RWPE2 (cell line): Measurements from ENCODE around the gene SELENOI.

Experiments used
- ATAC-seq: fragments of 200-7000 bp; cut with Tn5 transposase; 3 replicates; pipeline ENCODE4 v1.9.1; 2021; ENCODE audit warnings: low read depth
- DNase-seq: peaks from one replicate; pipeline ENCODE4 v3.0.0-alpha.2; 2020; ENCODE audit warnings: low spot score
- H3K27ac ChIP-seq: fragments of 450-650 bp; 2 replicates; pipeline ENCODE4 v1.5.1; 2017; ENCODE audit warnings: mild to moderate bottlenecking; ENCODE audit not compliant: poor library complexity, severe bottlenecking
- H3K27me3 ChIP-seq: fragments of 250-450 bp; sonication (Bioruptor Pico); 2 replicates; pipeline ENCODE4 v1.5.1; 2021; ENCODE audit warnings: mild to moderate bottlenecking, moderate library complexity; ENCODE audit not compliant: insufficient read depth, poor library complexity, severe bottlenecking
- H3K36me3 ChIP-seq: fragments of 250-450 bp; sonication (Bioruptor Pico); 2 replicates; pipeline ENCODE4 v1.5.1; 2020; ENCODE audit warnings: low read depth, mild to moderate bottlenecking, moderate library complexity
- H3K4me1 ChIP-seq: fragments of 250-450 bp; sonication (Bioruptor Pico); 2 replicates; pipeline ENCODE4 v1.5.1; 2021; ENCODE audit warnings: mild to moderate bottlenecking, moderate library complexity; ENCODE audit not compliant: insufficient read depth, poor library complexity, severe bottlenecking
- H3K4me3 ChIP-seq: fragments of 250-450 bp; sonication (Bioruptor Pico); 2 replicates; pipeline ENCODE4 v1.5.1; 2021; ENCODE audit warnings: mild to moderate bottlenecking, moderate library complexity; ENCODE audit not compliant: severe bottlenecking
- H3K9me3 ChIP-seq: fragments of 250-450 bp; sonication (Bioruptor Pico); 2 replicates; pipeline ENCODE4 v1.5.1; 2021; ENCODE audit warnings: mild to moderate bottlenecking, moderate library complexity; ENCODE audit not compliant: severe bottlenecking
- TF ChIP-seq, protein P1 (sequence below): fragments of 450-650 bp; IDR thresholded peaks from one replicate; pipeline ENCODE4 v1.5.1; 2017; ENCODE audit warnings: mild to moderate bottlenecking, moderate library complexity; ENCODE audit not compliant: poor library complexity, severe bottlenecking

SELENOI gene

DNA sequence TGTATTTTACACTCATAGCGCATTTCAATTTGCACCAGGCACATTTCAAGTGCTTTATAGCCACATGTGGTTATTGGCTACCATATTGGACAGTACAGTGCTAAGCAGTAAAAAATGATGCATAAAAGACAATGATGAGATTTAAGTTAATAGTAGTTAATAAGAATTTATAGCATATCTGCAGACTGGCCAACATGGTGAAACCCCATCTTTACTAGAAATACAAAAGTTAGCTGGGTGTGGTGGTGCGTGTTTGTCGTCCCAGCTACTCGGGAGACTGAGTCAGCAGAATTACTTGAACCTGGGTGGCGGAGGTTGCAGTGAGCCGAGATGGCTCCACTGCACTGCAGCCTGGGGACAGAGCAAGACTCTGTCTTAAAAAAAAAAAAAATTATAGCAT lies 65.5 kb downstream of the SELENOI start:
- H3K4me3 ChIP-seq = no peak overlapping the region
- ATAC-seq (no peak), DNase-seq (no peak)
- H3K36me3 ChIP-seq = no peaks in the 10 kb centered on the region
- H3K9me3 ChIP-seq = no peaks in the 10 kb centered on the region
- TF ChIP-seq, protein P1, sequence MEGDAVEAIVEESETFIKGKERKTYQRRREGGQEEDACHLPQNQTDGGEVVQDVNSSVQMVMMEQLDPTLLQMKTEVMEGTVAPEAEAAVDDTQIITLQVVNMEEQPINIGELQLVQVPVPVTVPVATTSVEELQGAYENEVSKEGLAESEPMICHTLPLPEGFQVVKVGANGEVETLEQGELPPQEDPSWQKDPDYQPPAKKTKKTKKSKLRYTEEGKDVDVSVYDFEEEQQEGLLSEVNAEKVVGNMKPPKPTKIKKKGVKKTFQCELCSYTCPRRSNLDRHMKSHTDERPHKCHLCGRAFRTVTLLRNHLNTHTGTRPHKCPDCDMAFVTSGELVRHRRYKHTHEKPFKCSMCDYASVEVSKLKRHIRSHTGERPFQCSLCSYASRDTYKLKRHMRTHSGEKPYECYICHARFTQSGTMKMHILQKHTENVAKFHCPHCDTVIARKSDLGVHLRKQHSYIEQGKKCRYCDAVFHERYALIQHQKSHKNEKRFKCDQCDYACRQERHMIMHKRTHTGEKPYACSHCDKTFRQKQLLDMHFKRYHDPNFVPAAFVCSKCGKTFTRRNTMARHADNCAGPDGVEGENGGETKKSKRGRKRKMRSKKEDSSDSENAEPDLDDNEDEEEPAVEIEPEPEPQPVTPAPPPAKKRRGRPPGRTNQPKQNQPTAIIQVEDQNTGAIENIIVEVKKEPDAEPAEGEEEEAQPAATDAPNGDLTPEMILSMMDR = no peak
- H3K27ac ChIP-seq = no peak overlapping the region
- peaks cover 3% of the 10 kb centered on the region for H3K4me1 ChIP-seq
- no peaks in the 10 kb centered on the region for H3K27me3 ChIP-seq

DNA sequence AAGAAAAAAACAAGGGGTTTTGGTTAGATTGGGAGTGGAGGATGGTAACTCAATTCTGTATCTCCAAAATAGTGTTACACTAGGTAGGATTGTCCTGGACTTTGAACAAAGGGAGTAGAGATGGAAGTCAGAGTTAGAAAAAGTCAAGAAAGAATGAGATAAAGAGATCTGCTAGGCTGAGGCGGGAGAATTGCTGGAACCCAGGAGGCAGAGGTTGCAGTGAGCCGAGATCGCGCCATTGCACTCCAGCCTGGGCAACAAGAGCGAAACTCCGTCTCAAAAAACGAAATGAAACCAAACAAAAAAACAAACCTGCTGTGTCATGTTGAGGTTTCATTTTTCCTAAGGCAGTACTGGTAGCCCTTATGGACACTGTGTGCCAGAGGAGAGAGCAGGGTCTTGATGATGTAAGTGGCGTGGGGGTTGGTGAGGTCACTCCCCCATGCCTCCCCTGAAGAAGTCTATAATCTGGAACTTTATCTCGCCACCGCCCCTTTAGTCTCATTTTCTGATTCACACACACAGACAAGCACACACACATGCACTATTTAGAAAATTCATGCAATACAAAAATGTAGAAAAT lies 66.2 kb downstream of the SELENOI start:
- Histone ChIP-seq H3K4me1 (peaks cover 3% of the 10 kb centered on the region), H3K36me3 (no peaks in the 10 kb centered on the region), H3K9me3 (no peaks in the 10 kb centered on the region), H3K4me3 (no peak overlapping the region), H3K27ac (no peak overlapping the region), H3K27me3 (no peaks in the 10 kb centered on the region)
- DNase-seq (no peak), ATAC-seq (no peak)
- TF ChIP-seq, protein P1 = no peak

DNA sequence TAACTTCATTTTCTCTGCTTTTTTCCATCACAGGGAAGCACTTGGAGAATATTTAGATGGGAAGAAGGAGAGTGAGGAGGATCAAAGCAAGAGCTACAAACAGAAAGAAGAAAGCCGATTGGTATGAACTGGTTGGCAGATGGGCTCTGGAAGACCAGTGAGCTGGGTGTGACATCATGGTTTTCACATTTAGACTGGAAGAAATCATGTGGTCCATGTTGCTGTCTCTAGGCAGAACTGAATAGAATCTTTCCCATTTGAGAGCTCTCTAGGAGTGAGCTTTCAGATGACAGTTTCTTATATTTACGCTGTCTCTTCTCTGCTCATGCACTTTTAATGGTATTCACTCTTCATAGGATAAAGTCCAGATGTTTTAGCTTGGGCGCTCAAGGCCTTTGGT lies 68.4 kb downstream of the SELENOI start:
- no peak for DNase-seq
- Histone ChIP-seq H3K4me1 (peaks cover under 1% of the 10 kb centered on the region), H3K9me3 (no peaks in the 10 kb centered on the region), H3K4me3 (no peak overlapping the region), H3K36me3 (no peaks in the 10 kb centered on the region), H3K27me3 (no peaks in the 10 kb centered on the region), H3K27ac (no peak overlapping the region)
- TF ChIP-seq, protein P1 = no peak
- ATAC-seq = no peak

DNA sequence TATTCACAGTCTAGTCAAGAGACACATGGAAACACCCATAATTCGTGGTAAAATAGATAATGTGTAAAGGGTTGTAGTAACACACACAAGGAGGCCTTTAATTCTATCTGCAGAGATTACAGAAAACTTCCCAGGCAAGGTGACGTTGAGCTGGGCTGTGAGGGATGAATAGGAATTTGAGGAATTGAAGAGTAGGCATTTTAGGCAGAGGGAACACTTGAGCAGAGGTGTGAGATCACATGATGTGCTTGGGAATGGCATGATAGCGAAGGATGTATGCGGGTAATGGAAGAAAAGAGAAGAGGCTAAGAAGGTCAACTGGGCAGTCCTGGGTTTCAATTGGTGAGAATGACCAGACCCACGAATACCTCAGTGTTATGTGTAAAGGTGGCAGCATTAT lies 76.0 kb downstream of the SELENOI start:
- H3K27ac ChIP-seq = no peak overlapping the region
- H3K4me3 ChIP-seq = no peak overlapping the region
- H3K36me3 ChIP-seq = no peaks in the 10 kb centered on the region
- no peaks in the 10 kb centered on the region for H3K4me1 ChIP-seq
- H3K27me3 ChIP-seq = peaks cover 2% of the 10 kb centered on the region
- TF ChIP-seq, protein P1 = no peak
- ATAC-seq (no peak), DNase-seq (no peak)
- no peaks in the 10 kb centered on the region for H3K9me3 ChIP-seq

DNA sequence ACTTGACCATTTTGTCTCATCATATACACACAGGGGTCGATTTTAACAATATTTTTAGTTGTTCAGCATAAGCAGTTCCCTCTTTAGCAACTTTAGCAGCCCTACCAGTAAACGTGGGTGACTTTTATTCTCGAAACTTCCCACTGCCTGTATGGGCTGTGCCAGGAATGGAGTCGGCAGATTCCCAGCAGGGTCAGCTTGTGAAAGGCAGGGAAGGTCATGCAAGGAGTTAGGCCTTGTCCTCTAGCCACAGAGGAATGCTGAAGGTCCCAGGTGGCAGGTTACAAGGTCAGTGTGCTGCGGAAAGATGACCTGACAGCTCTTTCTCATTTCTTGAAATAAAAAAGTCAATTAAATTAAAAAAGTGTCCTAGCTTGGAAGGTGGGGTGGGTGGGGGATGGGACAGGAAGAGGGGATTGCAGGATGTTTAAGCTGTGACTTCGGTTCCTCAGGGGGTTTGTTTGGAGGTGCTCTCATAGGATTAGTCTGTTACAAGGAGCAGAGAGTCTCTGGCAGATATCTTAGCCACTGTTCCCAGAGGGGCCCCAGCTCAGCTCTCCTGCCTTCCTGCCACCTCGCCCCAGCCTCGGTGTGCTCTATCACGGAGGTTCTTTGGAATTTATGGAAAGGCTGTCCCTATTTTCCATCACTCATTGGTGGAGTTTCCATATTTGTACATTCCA lies 77.1 kb downstream of the SELENOI start:
- no peaks in the 10 kb centered on the region for H3K36me3 ChIP-seq
- H3K4me1 ChIP-seq = no peaks in the 10 kb centered on the region
- no peaks in the 10 kb centered on the region for H3K9me3 ChIP-seq
- DNase-seq = no peak
- TF ChIP-seq, protein P1 = no peak
- H3K27me3 ChIP-seq = peaks cover 2% of the 10 kb centered on the region
- no peak overlapping the region for H3K4me3 ChIP-seq
- no peak overlapping the region for H3K27ac ChIP-seq
- no peak for ATAC-seq
